HepG2 (cell line): Measurements from ENCODE around the gene KRT38. TPM values are rescaled to one million over a fixed set of nuclear protein-coding genes. Genes with fewer than 3 reads are reported as not detected.

Experiments used
- ATAC-seq: fragments of 200-7000 bp; cut with Tn5 transposase; 3 replicates; pipeline ENCODE4 v1.9.1; 2020; ENCODE audit warnings: mild to moderate bottlenecking, moderate library complexity
- BruUV-seq: library from RNA; stranded (reverse); fragments of 400-500 nt; replicated peaks from 2 replicates; lab custom pipeline; 2021; lab: Mats Ljungman, UMichigan
- CTCF ChIA-PET: fragments of 300-600 bp; formaldehyde crosslinking; extraction: SDS; loops from one replicate; lab custom pipeline; 2021; ENCODE audit warnings: low total read pairs, inconsistent platforms, low intra/inter-chr PET ratio; lab: Yijun Ruan, JAX
- POLR2A ChIA-PET: fragments of 350-600 bp; sonication (Branson Sonifier 250); formaldehyde crosslinking; loops from one replicate; lab custom pipeline; 2020; ENCODE audit warnings: antibody characterized with exemption, inconsistent platforms; lab: Yijun Ruan, JAX
- DNase-seq: peaks from one replicate; pipeline ENCODE4 v3.0.0-alpha.2; 2015; ENCODE audit warnings: low spot score
- FAIRE-seq: peaks from 3 replicates; lab custom pipeline; 2011; peaks lifted over from hg19 to GRCh38; lab: Jason Lieb, UNC
- H2AFZ ChIP-seq: one replicate; pipeline ENCODE4 v1.6.1; 2011; ENCODE audit warnings: low read length, inconsistent platforms
- H3K27ac ChIP-seq: fragments of 300-600 bp; 3 replicates; pipeline ENCODE4 v1.8.0; 2011; ENCODE audit warnings: mixed run types, mild to moderate bottlenecking, mixed read lengths, low read length, inconsistent platforms; ENCODE audit not compliant: insufficient read depth; ENCODE audit errors: extremely low read length
- H3K27me3 ChIP-seq, 2 experiments: fragments of 200-600 bp in 1 of 2; 2 replicates in 1 of 2; 3 replicates in 1 of 2; pipeline versions ENCODE4 v1.6.0 to v1.8.0; 2011; ENCODE audit warnings: low read length in 2 of 2, mild to moderate bottlenecking in 2 of 2, moderate library complexity in 2 of 2, inconsistent platforms in 1 of 2; ENCODE audit not compliant: insufficient read depth in 2 of 2, control insufficient read depth in 1 of 2
- H3K36me3 ChIP-seq, 2 experiments: fragments of 200-600 bp in 1 of 2; replicated peaks in 1 of 2; 2 replicates in 1 of 2; 3 replicates in 1 of 2; pipeline versions ENCODE4 v1.5.1 to v1.8.0; 2011; ENCODE audit warnings: low read length in 2 of 2, inconsistent platforms in 1 of 2; ENCODE audit not compliant: insufficient read depth in 2 of 2, control insufficient read depth in 1 of 2
- H3K4me1 ChIP-seq: 2 replicates; pipeline ENCODE4 v1.5.1; 2012; ENCODE audit warnings: low read length, inconsistent platforms; ENCODE audit not compliant: insufficient read depth
- H3K4me2 ChIP-seq: 2 replicates; pipeline ENCODE4 v1.6.0; 2011; ENCODE audit warnings: low read depth, low read length, inconsistent platforms
- H3K4me3 ChIP-seq, 3 experiments: fragments of 200-600 bp in 1 of 3; sonication (generic), shearing (Covaris generic) in 1 of 3; replicated peaks in 1 of 3; 2 replicates each; pipeline ENCODE4 v1.5.1; 2011 to 2016; ENCODE audit warnings: low read length in 3 of 3, inconsistent platforms in 2 of 3, low read depth in 2 of 3, mild to moderate bottlenecking in 2 of 3, control low read depth in 1 of 3, mixed read lengths in 1 of 3; ENCODE audit not compliant: insufficient read depth in 1 of 3
- H3K79me2 ChIP-seq: one replicate; pipeline ENCODE4 v1.6.1; 2011; ENCODE audit warnings: low read length, inconsistent platforms; ENCODE audit not compliant: insufficient read depth
- H3K9ac ChIP-seq: 2 replicates; pipeline ENCODE4 v1.6.0; 2011; ENCODE audit warnings: mild to moderate bottlenecking, low read depth, low read length, inconsistent platforms; ENCODE audit not compliant: insufficient read depth
- H3K9me3 ChIP-seq: 2 replicates; pipeline ENCODE4 v1.5.1; 2012; ENCODE audit warnings: mild to moderate bottlenecking, low read length
- H4K20me1 ChIP-seq: 2 replicates; pipeline ENCODE4 v1.6.0; 2011; ENCODE audit warnings: inconsistent platforms, mild to moderate bottlenecking, low read length, moderate library complexity; ENCODE audit not compliant: insufficient read depth
- FOXK1 ChIP-seq: sonication (generic); formaldehyde crosslinking; IDR thresholded peaks from 2 replicates; pipeline ENCODE4 v1.4.0; 2020; ENCODE audit warnings: low read depth, missing genetic modification reagents, borderline replicate concordance
- KDM2A ChIP-seq: sonication (generic); formaldehyde crosslinking; IDR thresholded peaks from 2 replicates; pipeline ENCODE4 v1.4.0; 2020; ENCODE audit warnings: low read depth, missing genetic modification reagents, borderline replicate concordance
- MEIS1 ChIP-seq: sonication (generic); formaldehyde crosslinking; IDR thresholded peaks from 2 replicates; pipeline ENCODE4 v1.9.0; 2021; ENCODE audit warnings: mild to moderate bottlenecking, missing genetic modification reagents, moderate library complexity, borderline replicate concordance
- THYN1 ChIP-seq: sonication (generic); formaldehyde crosslinking; IDR thresholded peaks from 2 replicates; pipeline ENCODE4 v1.8.1; 2023; ENCODE audit warnings: low read depth, mild to moderate bottlenecking, moderate library complexity, missing genetic modification reagents, borderline replicate concordance
- XRCC5 ChIP-seq: fragments of 200-400 bp; formaldehyde crosslinking; optimal IDR thresholded peaks from 2 replicates; pipeline ENCODE3; 2017; ENCODE audit warnings: mild to moderate bottlenecking, low read length
- ZNF263 ChIP-seq: sonication (generic); formaldehyde crosslinking; IDR thresholded peaks from 2 replicates; pipeline ENCODE4 v1.4.0; 2020; ENCODE audit warnings: missing genetic modification reagents
- ZNF264 ChIP-seq: sonication (generic); formaldehyde crosslinking; IDR thresholded peaks from 2 replicates; pipeline ENCODE4 v1.4.0; 2020; ENCODE audit warnings: missing genetic modification reagents
- ZNF564 ChIP-seq: sonication (generic); formaldehyde crosslinking; IDR thresholded peaks from 2 replicates; pipeline ENCODE4 v1.8.1; 2023; ENCODE audit warnings: mild to moderate bottlenecking, missing genetic modification reagents
- WGBS: methylation state at CpG from one replicate; pipeline ENCODE4 v1.1.6; 2017; ENCODE audit warnings: low lambda C conversion rate; 5-methylcytosine and 5-hydroxymethylcytosine counted together
- in situ Hi-C: cut with HindIII; loops from 2 replicates; pipeline ENCODE4 v1.10.0; 2017; ENCODE audit warnings: low pct_unique_long_range_greater_than_20kb; ENCODE audit not compliant: extremely low pct_ligation_motif_present
- intact Hi-C: fragments of 100-400 bp; cut with micrococcal nuclease; formaldehyde crosslinking; loops from one replicate; pipeline ENCODE4 v1.10.0; 2022; ENCODE audit not compliant: unreplicated experiment
- polyA plus RNA-seq, 8 experiments: library from polyadenylated mRNA; depleted of rRNA in 3 of 8; stranded (reverse) in 7 of 8; unstranded in 1 of 8; fragments of >200 nt; fragmentation: Illumina TruSeq in 4 of 8; extraction: Trizol in 4 of 8; gene quantifications; 2 replicates each; pipeline versions ENCODE4 v1.2.1 to v1.2.3, GENCODE V29; 2011 to 2016; ENCODE audit warnings: low read depth in 4 of 8, missing spikeins in 1 of 8, mixed read lengths in 1 of 8; ENCODE audit not compliant: insufficient read depth in 1 of 8
- total RNA-seq, 5 experiments: library from RNA; depleted of rRNA; stranded (reverse); fragments of >200 nt; fragmentation: Illumina TruSeq; extraction: Trizol; gene quantifications; 2 replicates each; pipeline ENCODE4 v1.2.3, GENCODE V29; 2016; ENCODE audit warnings: low read depth in 1 of 5
- TF ChIP-seq, protein P1 (sequence below): sonication (generic); formaldehyde crosslinking; IDR thresholded peaks from 2 replicates; pipeline ENCODE4 v1.4.0; 2020; ENCODE audit warnings: mild to moderate bottlenecking, missing genetic modification reagents, borderline replicate concordance
- TF ChIP-seq, protein P2 (sequence below): sonication (generic); formaldehyde crosslinking; IDR thresholded peaks from 2 replicates; pipeline ENCODE4 v1.4.0; 2020; ENCODE audit warnings: mild to moderate bottlenecking, missing genetic modification reagents
- TF ChIP-seq, protein P3 (sequence below): sonication (generic); formaldehyde crosslinking; IDR thresholded peaks from 2 replicates; pipeline ENCODE4 v1.4.0; 2020; ENCODE audit warnings: missing genetic modification reagents, mild to moderate bottlenecking, borderline replicate concordance
- TF ChIP-seq, protein P4 (sequence below): sonication (generic); formaldehyde crosslinking; IDR thresholded peaks from 2 replicates; pipeline ENCODE4 v1.5.0; 2020; ENCODE audit warnings: mild to moderate bottlenecking, missing genetic modification reagents, moderate library complexity

KRT38 gene
- total and polyA plus RNA-seq, 2 of the 13 experiments (the other 11 are each of a cell fraction or from before 2014, with no cell fraction given): not detected

DNA sequence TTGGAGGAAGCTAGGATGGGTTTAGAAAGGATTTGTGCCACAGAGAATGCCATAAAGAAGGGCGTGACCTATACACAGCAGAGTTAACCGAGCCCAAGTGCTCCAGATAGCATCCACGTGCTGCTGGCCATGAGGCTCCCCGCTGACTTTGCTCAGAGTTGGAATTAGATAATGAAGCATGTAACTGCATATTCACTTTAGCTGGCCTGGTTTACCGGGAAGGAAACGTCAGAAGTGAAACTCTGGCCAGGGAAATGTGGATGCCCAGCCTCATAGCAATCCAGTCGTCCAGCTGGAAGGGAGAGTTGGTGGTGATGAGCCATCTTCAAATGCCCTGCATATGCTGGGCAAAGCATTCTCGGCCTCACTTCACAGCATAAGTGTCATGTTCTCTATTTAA lies 34.1 kb upstream of the KRT38 start:
- POLR2A ChIA-PET: no interaction called here
- intact Hi-C loops: no loop called here
- Histone ChIP-seq H3K36me3 (no peaks in the 10 kb centered on the region), H3K4me2 (no peak overlapping the region), H2AFZ (no peak overlapping the region), H3K27ac (no peak overlapping the region), H3K4me1 (no peaks in the 10 kb centered on the region), H3K9ac (no peak overlapping the region), H3K27me3 (peaks cover 2 to 28% of the 10 kb centered on the region in 2 experiments; a peak in 3 of 5 replicates), H3K79me2 (no peaks in the 10 kb centered on the region), H4K20me1 (no peaks in the 10 kb centered on the region), H3K9me3 (no peaks in the 10 kb centered on the region), H3K4me3 (no peak overlapping the region)
- BruUV-seq: no TSS peak
- in situ Hi-C loops: no loop called here
- TF ChIP-seq MEIS1 (CRISPR knock-in tag): no peak
- TF ChIP-seq ZNF264 (CRISPR knock-in tag): no peak
- TF ChIP-seq, protein P1, sequence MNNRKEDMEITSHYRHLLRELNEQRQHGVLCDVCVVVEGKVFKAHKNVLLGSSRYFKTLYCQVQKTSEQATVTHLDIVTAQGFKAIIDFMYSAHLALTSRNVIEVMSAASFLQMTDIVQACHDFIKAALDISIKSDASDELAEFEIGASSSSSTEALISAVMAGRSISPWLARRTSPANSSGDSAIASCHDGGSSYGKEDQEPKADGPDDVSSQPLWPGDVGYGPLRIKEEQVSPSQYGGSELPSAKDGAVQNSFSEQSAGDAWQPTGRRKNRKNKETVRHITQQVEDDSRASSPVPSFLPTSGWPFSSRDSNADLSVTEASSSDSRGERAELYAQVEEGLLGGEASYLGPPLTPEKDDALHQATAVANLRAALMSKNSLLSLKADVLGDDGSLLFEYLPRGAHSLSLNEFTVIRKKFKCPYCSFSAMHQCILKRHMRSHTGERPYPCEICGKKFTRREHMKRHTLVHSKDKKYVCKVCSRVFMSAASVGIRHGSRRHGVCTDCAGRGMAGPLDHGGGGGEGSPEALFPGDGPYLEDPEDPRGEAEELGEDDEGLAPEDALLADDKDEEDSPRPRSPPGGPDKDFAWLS (CRISPR knock-in tag): no peak
- TF ChIP-seq, protein P2, sequence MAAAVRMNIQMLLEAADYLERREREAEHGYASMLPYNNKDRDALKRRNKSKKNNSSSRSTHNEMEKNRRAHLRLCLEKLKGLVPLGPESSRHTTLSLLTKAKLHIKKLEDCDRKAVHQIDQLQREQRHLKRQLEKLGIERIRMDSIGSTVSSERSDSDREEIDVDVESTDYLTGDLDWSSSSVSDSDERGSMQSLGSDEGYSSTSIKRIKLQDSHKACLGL (CRISPR knock-in tag): no peak
- no peak for TF ChIP-seq THYN1 (CRISPR knock-in tag)
- TF ChIP-seq ZNF263 (CRISPR knock-in tag): no peak
- TF ChIP-seq KDM2A (CRISPR knock-in tag): no peak
- TF ChIP-seq, protein P3, sequence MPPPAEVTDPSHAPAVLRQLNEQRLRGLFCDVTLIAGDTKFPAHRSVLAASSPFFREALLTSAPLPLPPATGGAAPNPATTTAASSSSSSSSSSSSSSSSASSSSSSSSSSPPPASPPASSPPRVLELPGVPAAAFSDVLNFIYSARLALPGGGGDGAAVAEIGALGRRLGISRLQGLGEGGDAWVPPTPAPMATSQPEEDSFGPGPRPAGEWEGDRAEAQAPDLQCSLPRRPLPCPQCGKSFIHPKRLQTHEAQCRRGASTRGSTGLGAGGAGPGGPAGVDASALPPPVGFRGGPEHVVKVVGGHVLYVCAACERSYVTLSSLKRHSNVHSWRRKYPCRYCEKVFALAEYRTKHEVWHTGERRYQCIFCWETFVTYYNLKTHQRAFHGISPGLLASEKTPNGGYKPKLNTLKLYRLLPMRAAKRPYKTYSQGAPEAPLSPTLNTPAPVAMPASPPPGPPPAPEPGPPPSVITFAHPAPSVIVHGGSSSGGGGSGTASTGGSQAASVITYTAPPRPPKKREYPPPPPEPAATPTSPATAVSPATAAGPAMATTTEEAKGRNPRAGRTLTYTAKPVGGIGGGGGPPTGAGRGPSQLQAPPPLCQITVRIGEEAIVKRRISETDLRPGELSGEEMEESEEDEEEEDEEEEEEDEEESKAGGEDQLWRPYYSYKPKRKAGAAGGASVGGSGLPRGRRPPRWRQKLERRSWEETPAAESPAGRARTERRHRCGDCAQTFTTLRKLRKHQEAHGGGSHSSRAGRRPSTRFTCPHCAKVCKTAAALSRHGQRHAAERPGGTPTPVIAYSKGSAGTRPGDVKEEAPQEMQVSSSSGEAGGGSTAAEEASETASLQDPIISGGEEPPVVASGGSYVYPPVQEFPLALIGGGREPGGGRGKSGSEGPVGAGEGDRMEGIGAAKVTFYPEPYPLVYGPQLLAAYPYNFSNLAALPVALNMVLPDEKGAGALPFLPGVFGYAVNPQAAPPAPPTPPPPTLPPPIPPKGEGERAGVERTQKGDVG: no peak
- no peak for TF ChIP-seq ZNF564 (CRISPR knock-in tag)
- TF ChIP-seq, protein P4, sequence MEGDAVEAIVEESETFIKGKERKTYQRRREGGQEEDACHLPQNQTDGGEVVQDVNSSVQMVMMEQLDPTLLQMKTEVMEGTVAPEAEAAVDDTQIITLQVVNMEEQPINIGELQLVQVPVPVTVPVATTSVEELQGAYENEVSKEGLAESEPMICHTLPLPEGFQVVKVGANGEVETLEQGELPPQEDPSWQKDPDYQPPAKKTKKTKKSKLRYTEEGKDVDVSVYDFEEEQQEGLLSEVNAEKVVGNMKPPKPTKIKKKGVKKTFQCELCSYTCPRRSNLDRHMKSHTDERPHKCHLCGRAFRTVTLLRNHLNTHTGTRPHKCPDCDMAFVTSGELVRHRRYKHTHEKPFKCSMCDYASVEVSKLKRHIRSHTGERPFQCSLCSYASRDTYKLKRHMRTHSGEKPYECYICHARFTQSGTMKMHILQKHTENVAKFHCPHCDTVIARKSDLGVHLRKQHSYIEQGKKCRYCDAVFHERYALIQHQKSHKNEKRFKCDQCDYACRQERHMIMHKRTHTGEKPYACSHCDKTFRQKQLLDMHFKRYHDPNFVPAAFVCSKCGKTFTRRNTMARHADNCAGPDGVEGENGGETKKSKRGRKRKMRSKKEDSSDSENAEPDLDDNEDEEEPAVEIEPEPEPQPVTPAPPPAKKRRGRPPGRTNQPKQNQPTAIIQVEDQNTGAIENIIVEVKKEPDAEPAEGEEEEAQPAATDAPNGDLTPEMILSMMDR (CRISPR knock-in tag): no peak
- no peak for TF ChIP-seq FOXK1 (CRISPR knock-in tag)
- no peak for TF ChIP-seq XRCC5
- no peak for FAIRE-seq
- 2% methylated on average over 8 of the region's 8 CpGs for WGBS
- no peak for DNase-seq
- no peak for ATAC-seq
- CTCF ChIA-PET: no interaction called here
